K562 (cell line): ENCODE data around the gene TRPM8. TPM values are rescaled to one million over a fixed set of nuclear protein-coding genes. Genes with fewer than 3 reads are reported as not detected.

Experiments
- ATAC-seq: fragments of 200-7000 bp; cut with Tn5 transposase; 3 replicates; pipeline ENCODE4 v1.9.1; 2020; ENCODE audit warnings: moderate library complexity
- BruUV-seq: library from RNA; stranded (reverse); fragments of 400-500 nt; replicated peaks from 2 replicates; lab custom pipeline; 2021; lab: Mats Ljungman, UMichigan
- CTCF ChIA-PET: fragments of 300-600 bp; formaldehyde crosslinking; extraction: SDS; loops from one replicate; lab custom pipeline; 2021; ENCODE audit warnings: low intra/inter-chr PET ratio; lab: Yijun Ruan, JAX
- POLR2A ChIA-PET: fragments of 300-600, 350-650 bp; sonication (Branson Sonifier 250); formaldehyde crosslinking; extraction: SDS; loops from one replicate; lab custom pipeline; 2021; ENCODE audit warnings: antibody characterized with exemption, inconsistent platforms; lab: Yijun Ruan, JAX
- DNase-seq, 4 experiments: peaks; one replicate each; pipeline versions ENCODE4 v3.0.0 to v3.0.0-alpha.2; 2011 to 2018; ENCODE audit warnings: low spot score in 3 of 4, mixed read lengths in 3 of 4; ENCODE audit errors: extremely low read depth in 1 of 4
- FAIRE-seq: peaks from 2 replicates; lab custom pipeline; 2011; peaks lifted over from hg19 to GRCh38; lab: Jason Lieb, UNC
- H2AFZ ChIP-seq: 2 replicates; pipeline ENCODE4 v1.6.0; 2011; ENCODE audit warnings: low read depth, low read length, control low read depth, inconsistent platforms
- H3K27ac ChIP-seq: fragments of 200-600 bp; 3 replicates; pipeline ENCODE4 v1.8.0; 2011; ENCODE audit warnings: low read depth, mild to moderate bottlenecking, control low read depth, inconsistent platforms, low read length, moderate library complexity, mixed read lengths; ENCODE audit errors: extremely low read depth
- H3K27me3 ChIP-seq, 2 experiments: fragments of 300-600 bp in 1 of 2; 2 replicates in 1 of 2; 3 replicates in 1 of 2; pipeline versions ENCODE4 v1.6.0 to v1.8.0; 2011; ENCODE audit warnings: inconsistent platforms in 2 of 2, low read length in 2 of 2, mild to moderate bottlenecking in 1 of 2, mixed read lengths in 1 of 2, moderate library complexity in 1 of 2; ENCODE audit not compliant: control insufficient read depth in 2 of 2, insufficient read depth in 2 of 2
- H3K36me3 ChIP-seq: fragments of 300-600 bp; 3 replicates; pipeline ENCODE4 v1.8.0; 2011; ENCODE audit warnings: mild to moderate bottlenecking, low read length, inconsistent platforms; ENCODE audit not compliant: control insufficient read depth, insufficient read depth
- H3K4me1 ChIP-seq, 2 experiments: fragments of 200-600 bp in 1 of 2; replicated peaks in 1 of 2; 2 replicates in 1 of 2; 3 replicates in 1 of 2; pipeline versions ENCODE4 v1.5.1 to v1.8.0; 2011; ENCODE audit warnings: inconsistent platforms in 2 of 2, low read length in 2 of 2, mild to moderate bottlenecking in 1 of 2, mixed read lengths in 1 of 2, moderate library complexity in 1 of 2; ENCODE audit not compliant: control insufficient read depth in 2 of 2, insufficient read depth in 2 of 2
- H3K4me2 ChIP-seq: 2 replicates; pipeline ENCODE4 v1.6.1; 2011; ENCODE audit warnings: low read length, control low read depth, inconsistent platforms, mixed read lengths; ENCODE audit not compliant: insufficient read depth
- H3K4me3 ChIP-seq: fragments of 200-600 bp; sonication (generic), shearing (Covaris generic); 2 replicates; pipeline ENCODE4 v1.5.1; 2016; ENCODE audit warnings: control low read depth, inconsistent platforms
- H3K79me2 ChIP-seq: fragments of 200-600 bp; 3 replicates; pipeline ENCODE4 v1.8.0; 2011; ENCODE audit warnings: low read length, inconsistent platforms; ENCODE audit not compliant: control insufficient read depth, insufficient read depth
- H3K9ac ChIP-seq, 2 experiments: 2 replicates each; pipeline versions ENCODE4 v1.6.0 to v1.6.1; 2011; ENCODE audit warnings: low read depth in 2 of 2, low read length in 2 of 2, control low read depth in 1 of 2, inconsistent platforms in 1 of 2, mild to moderate bottlenecking in 1 of 2, mixed read lengths in 1 of 2; ENCODE audit not compliant: insufficient read depth in 1 of 2
- H3K9me1 ChIP-seq: one replicate; pipeline ENCODE4 v1.6.0; 2011; ENCODE audit warnings: inconsistent platforms, mild to moderate bottlenecking, low read length, moderate library complexity; ENCODE audit not compliant: control insufficient read depth, insufficient read depth
- H3K9me3 ChIP-seq: replicated peaks from 2 replicates; pipeline ENCODE4 v1.5.1; 2011; ENCODE audit warnings: low read depth, low read length, inconsistent platforms; ENCODE audit not compliant: control insufficient read depth, insufficient read depth
- H4K20me1 ChIP-seq: replicated peaks from 2 replicates; pipeline ENCODE4 v1.6.1; 2011; ENCODE audit warnings: low read length, inconsistent platforms, mixed read lengths; ENCODE audit not compliant: control insufficient read depth, insufficient read depth
- ARHGAP35 ChIP-seq: fragments of 450-650 bp; IDR thresholded peaks from 2 replicates; pipeline ENCODE4 v1.6.1; 2018; ENCODE audit not compliant: partially characterized antibody
- BRF1 ChIP-seq: IDR thresholded peaks from 3 replicates; pipeline ENCODE4 v1.6.1; 2011; ENCODE audit warnings: borderline replicate concordance, mild to moderate bottlenecking; ENCODE audit not compliant: insufficient read length; ENCODE audit errors: extremely low read depth
- GABPA ChIP-seq: fragments of 200-800 bp; sonication (Bioruptor generic); conservative IDR thresholded peaks from 2 replicates; pipeline ENCODE4 v1.6.1; 2016; ENCODE audit warnings: low read depth, missing genetic modification characterization, missing compliant biosample characterization
- MAFK ChIP-seq: IDR thresholded peaks from 2 replicates; pipeline ENCODE4 v1.6.1; 2011; ENCODE audit warnings: low read length, improper control_type of control experiment
- SPI1 ChIP-seq: IDR thresholded peaks from 2 replicates; pipeline ENCODE4 v1.6.1; 2011; ENCODE audit warnings: low read depth, low read length, control low read depth, borderline replicate concordance
- SRSF1 ChIP-seq: fragments of 200-400 bp; formaldehyde crosslinking; IDR thresholded peaks from 2 replicates; pipeline ENCODE4 v1.6.1; 2017; ENCODE audit warnings: mild to moderate bottlenecking, low read depth, low read length, moderate library complexity
- STAT5B ChIP-seq: fragments of 250-450 bp; sonication (Bioruptor Pico); IDR thresholded peaks from 2 replicates; pipeline ENCODE4 v1.8.0; 2021; ENCODE audit warnings: mild to moderate bottlenecking, inconsistent platforms
- TARDBP ChIP-seq: fragments of 450-650 bp; IDR thresholded peaks from 2 replicates; pipeline ENCODE4 v1.6.1; 2016
- TGIF2 ChIP-seq: sonication (generic); formaldehyde crosslinking; IDR thresholded peaks from 2 replicates; pipeline ENCODE4 v1.8.1; 2022; ENCODE audit warnings: mild to moderate bottlenecking, missing genetic modification reagents, moderate library complexity
- TRIM24 ChIP-seq, 2 experiments: fragments of 450-650 bp; IDR thresholded peaks; 2 replicates each; pipeline ENCODE4 v1.6.1; 2016
- ZBTB43 ChIP-seq: sonication (generic); formaldehyde crosslinking; IDR thresholded peaks from 2 replicates; pipeline ENCODE4 v1.8.0; 2023; ENCODE audit warnings: mild to moderate bottlenecking, missing genetic modification reagents
- ZNF316 ChIP-seq: fragments of 450-650 bp; IDR thresholded peaks from 2 replicates; pipeline ENCODE4 v1.6.1; 2016
- WGBS: fragments of 100-300 bp; shearing (Covaris generic); methylation state at CpG from one replicate; pipeline ENCODE4 v1.1.6; 2016; ENCODE audit warnings: low coverage, mixed read lengths; ENCODE audit not compliant: insufficient coverage; ENCODE audit errors: missing lambda C conversion rate; 5-methylcytosine and 5-hydroxymethylcytosine counted together
- in situ Hi-C: fragments of 300-500 bp; cut with MboI; formaldehyde crosslinking; loops from 4 replicates; pipeline ENCODE4 v1.15.0; 2018; ENCODE audit warnings: inconsistent platforms, mixed read lengths
- intact Hi-C: fragments of 100-400 bp; cut with micrococcal nuclease; formaldehyde crosslinking; loops from 2 replicates; pipeline ENCODE4 v1.14.2; 2022
- polyA plus RNA-seq, 8 experiments: library from polyadenylated mRNA; depleted of rRNA in 4 of 8; stranded (reverse) in 5 of 8; unstranded in 3 of 8; fragments of >200 nt; fragmentation: Nextera tagmentation in 2 of 8; fragmentation: Illumina TruSeq in 1 of 8; extraction: Ambion mirVana in 2 of 8; extraction: Trizol in 1 of 8; gene quantifications; 2 replicates each; pipeline versions ENCODE4 v1.2.1 to v1.2.3, GENCODE V29; 2011 to 2014; ENCODE audit warnings: inconsistent platforms in 1 of 8, missing spikeins in 1 of 8
- total RNA-seq, 7 experiments: library from RNA; depleted of rRNA in 6 of 7; stranded (reverse); fragments of >200 nt in 6 of 7; fragmentation: Illumina TruSeq in 2 of 7; extraction: Trizol in 2 of 7; gene quantifications; 2 replicates each; pipeline versions ENCODE4 v1.2.1 to v1.2.3, GENCODE V29; 2011 to 2021; ENCODE audit warnings: low replicate concordance in 1 of 7

TRPM8 gene
- total and polyA plus RNA-seq, 9 of the 15 experiments (the other 6 are each of a cell fraction or from before 2014, with no cell fraction given), result not detected

GRCh38 chr2:233973786-233974185 is 56.6 kb downstream of the TRPM8 start:
- Histone ChIP-seq H3K27me3 (peaks cover 5 to 13% of the 10 kb centered on the region in 2 experiments; a peak in 4 of 5 replicates), H3K9ac (no peak overlapping the region), H3K4me3 (no peak overlapping the region), H3K4me1 (no peaks in the 10 kb centered on the region), H3K79me2 (no peaks in the 10 kb centered on the region), H3K4me2 (no peak overlapping the region), H2AFZ (no peak overlapping the region), H3K27ac (no peak overlapping the region), H3K9me1 (no peaks in the 10 kb centered on the region), H3K9me3 (no peaks in the 10 kb centered on the region), H3K36me3 (no peaks in the 10 kb centered on the region), H4K20me1 (no peaks in the 10 kb centered on the region)
- no TSS peak for BruUV-seq
- TF ChIP-seq SPI1 (no peak), STAT5B (no peak), GABPA (tag) (no peak), BRF1 (no peak), ZNF316 (no peak), TRIM24 (IDR thresholded peaks at IDR 0.05) (no peak), ZBTB43 (CRISPR knock-in tag) (no peak), ARHGAP35 (no peak), MAFK (no peak), TGIF2 (CRISPR knock-in tag) (no peak), TARDBP (no peak), SRSF1 (no peak)
- CTCF ChIA-PET, result no interaction called here
- WGBS, result 4% methylated on average over 6 of the region's 6 CpGs
- POLR2A ChIA-PET, result no interaction called here
- ATAC-seq (no peak), FAIRE-seq (no peak), DNase-seq (no peak)
- intact Hi-C loops (no loop called here), in situ Hi-C loops (no loop called here)
